ENCODE measurements around the gene NFKB1.

Gene NFKB1

GRCh38 chr4:102519925-102520324, 18.8 kb downstream of the NFKB1 start:
- H3K79me2 ChIP-seq (ENCODE audit: control insufficient read depth, insufficient read depth, low read length), result no peaks in the 10 kb centered on the region
- H3K4me3 ChIP-seq (ENCODE audit: low read length), result no peak overlapping the region
- no peak overlapping the region for H3K18ac ChIP-seq (ENCODE audit: low read length)
- no peak overlapping the region for H3K4me2 ChIP-seq (ENCODE audit: low read length)
- DNase-seq, result no peak
- H3K23ac ChIP-seq (ENCODE audit: low read length), result no peak overlapping the region
- no peaks in the 10 kb centered on the region for H3K79me1 ChIP-seq (ENCODE audit: low read length)
- no peak overlapping the region for H2BK120ac ChIP-seq (ENCODE audit: low read depth, low read length)
- no peak overlapping the region for H3K9ac ChIP-seq (ENCODE audit: low read length)
- no peak overlapping the region for H3K56ac ChIP-seq (ENCODE audit: low read length)
- no peak overlapping the region for H2BK5ac ChIP-seq (ENCODE audit: low read length)
- H3K27ac ChIP-seq (ENCODE audit: low read depth, low read length), result no peak overlapping the region
- no peaks in the 10 kb centered on the region for H3K36me3 ChIP-seq (ENCODE audit: control insufficient read depth, insufficient read depth, low read length)
- H4K8ac ChIP-seq (ENCODE audit: low read depth, low read length), result no peak overlapping the region
- H3K4me1 ChIP-seq (ENCODE audit: control insufficient read depth, low read depth, low read length), result no peaks in the 10 kb centered on the region
- H2AK5ac ChIP-seq (ENCODE audit: low read length), result no peak overlapping the region
- H4K5ac ChIP-seq (ENCODE audit: low read length), result no peak overlapping the region
- H3K4ac ChIP-seq (ENCODE audit: low read depth, low read length), result no peak overlapping the region
- H2BK15ac ChIP-seq (replicated peaks; ENCODE audit: low read depth), result no peak overlapping the region
- no CpG with 5 or more reads among the region's 3 CpGs for WGBS (ENCODE audit: extremely low coverage, insufficient coverage, low lambda C conversion rate)
- no peaks in the 10 kb centered on the region for H3K27me3 ChIP-seq (ENCODE audit: insufficient read depth, low read length, poor library complexity)

DNA sequence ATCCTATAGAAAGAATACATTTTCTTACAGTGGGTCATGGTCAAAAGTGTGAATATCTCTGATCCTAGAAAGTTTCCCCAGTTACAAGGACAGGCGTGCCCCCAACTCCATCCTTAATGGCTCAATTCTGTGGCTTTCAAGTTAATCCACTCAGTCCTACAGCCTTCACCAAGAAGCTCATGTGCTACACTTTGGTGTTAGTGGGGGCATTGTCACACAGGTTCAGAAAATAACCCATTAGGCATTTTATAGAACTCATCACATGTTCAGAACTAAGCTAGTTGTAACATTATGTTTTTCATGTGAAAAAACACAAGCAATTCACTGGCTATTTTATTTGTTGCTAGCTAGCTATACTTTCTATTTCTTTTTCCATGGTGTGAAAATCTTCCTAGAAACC, 20.4 kb downstream of the NFKB1 start:
- no CpG with 5 or more reads among the region's 1 CpG for WGBS (ENCODE audit: extremely low coverage, insufficient coverage, low lambda C conversion rate)
- Histone ChIP-seq H2AK5ac (ENCODE audit: low read length) (no peak overlapping the region), H3K4me3 (ENCODE audit: low read length) (no peak overlapping the region)

GRCh38 chr4:102522031-102522440, 20.9 kb downstream of the NFKB1 start:
- Histone ChIP-seq H3K4me3 (ENCODE audit: low read length) (no peak overlapping the region), H3K36me3 (ENCODE audit: control insufficient read depth, insufficient read depth, low read length) (no peaks in the 10 kb centered on the region), H4K5ac (ENCODE audit: low read length) (no peak overlapping the region), H3K23ac (ENCODE audit: low read length) (no peak overlapping the region), H3K79me1 (ENCODE audit: low read length) (no peaks in the 10 kb centered on the region), H3K27ac (ENCODE audit: low read depth, low read length) (no peak overlapping the region), H3K4me2 (ENCODE audit: low read length) (no peak overlapping the region), H3K79me2 (ENCODE audit: control insufficient read depth, insufficient read depth, low read length) (no peaks in the 10 kb centered on the region), H3K56ac (ENCODE audit: low read length) (no peak overlapping the region), H3K9ac (ENCODE audit: low read length) (no peak overlapping the region), H2BK5ac (ENCODE audit: low read length) (no peak overlapping the region), H3K4ac (ENCODE audit: low read depth, low read length) (no peak overlapping the region), H3K27me3 (ENCODE audit: insufficient read depth, low read length, poor library complexity) (no peaks in the 10 kb centered on the region), H3K4me1 (ENCODE audit: control insufficient read depth, low read depth, low read length) (no peaks in the 10 kb centered on the region), H4K8ac (ENCODE audit: low read depth, low read length) (no peak overlapping the region), H2BK15ac (replicated peaks; ENCODE audit: low read depth) (no peak overlapping the region), H2BK120ac (ENCODE audit: low read depth, low read length) (no peak overlapping the region), H2AK5ac (ENCODE audit: low read length) (no peak overlapping the region), H3K18ac (ENCODE audit: low read length) (no peak overlapping the region)
- no CpG with 5 or more reads among the region's 3 CpGs for WGBS (ENCODE audit: extremely low coverage, insufficient coverage, low lambda C conversion rate)
- no peak for DNase-seq

More for the DNA sequence above, 20.4 kb downstream of the NFKB1 start:
- no peak for DNase-seq
- no peak overlapping the region for H3K27ac ChIP-seq (ENCODE audit: low read depth, low read length)
- no peak overlapping the region for H4K8ac ChIP-seq (ENCODE audit: low read depth, low read length)
- no peaks in the 10 kb centered on the region for H3K79me2 ChIP-seq (ENCODE audit: control insufficient read depth, insufficient read depth, low read length)
- H3K23ac ChIP-seq (ENCODE audit: low read length), result no peak overlapping the region
- no peak overlapping the region for H3K4ac ChIP-seq (ENCODE audit: low read depth, low read length)
- H3K9ac ChIP-seq (ENCODE audit: low read length), result no peak overlapping the region
- no peak overlapping the region for H3K56ac ChIP-seq (ENCODE audit: low read length)
- no peak overlapping the region for H2BK15ac ChIP-seq (replicated peaks; ENCODE audit: low read depth)
- no peaks in the 10 kb centered on the region for H3K79me1 ChIP-seq (ENCODE audit: low read length)
- H3K27me3 ChIP-seq (ENCODE audit: insufficient read depth, low read length, poor library complexity), result no peaks in the 10 kb centered on the region
- no peak overlapping the region for H2BK5ac ChIP-seq (ENCODE audit: low read length)
- H4K5ac ChIP-seq (ENCODE audit: low read length), result no peak overlapping the region
- no peaks in the 10 kb centered on the region for H3K4me1 ChIP-seq (ENCODE audit: control insufficient read depth, low read depth, low read length)
- no peak overlapping the region for H3K18ac ChIP-seq (ENCODE audit: low read length)
- no peak overlapping the region for H3K4me2 ChIP-seq (ENCODE audit: low read length)
- H3K36me3 ChIP-seq (ENCODE audit: control insufficient read depth, insufficient read depth, low read length), result no peaks in the 10 kb centered on the region
- no peak overlapping the region for H2BK120ac ChIP-seq (ENCODE audit: low read depth, low read length)

DNA sequence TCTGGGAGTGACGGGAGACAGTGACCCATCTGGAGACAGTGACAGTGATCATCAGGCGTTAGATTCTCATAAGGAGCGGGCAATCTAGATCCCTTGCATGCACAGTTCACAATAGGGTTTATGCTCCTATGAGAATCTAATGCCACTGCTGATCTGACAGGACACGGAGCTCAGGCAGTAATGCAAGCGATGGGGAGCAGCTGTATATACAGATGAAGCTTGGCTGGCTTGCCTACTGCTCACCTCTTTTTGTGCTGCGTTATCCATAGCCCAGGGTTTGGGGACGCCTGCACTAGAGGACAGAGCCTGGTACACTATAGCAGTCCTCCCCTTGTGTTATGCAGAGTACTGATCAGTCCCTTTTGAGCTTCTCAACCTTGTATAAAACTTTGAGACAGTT, 23.5 kb downstream of the NFKB1 start:
- H4K8ac ChIP-seq (ENCODE audit: low read depth, low read length), result no peak overlapping the region
- H3K79me1 ChIP-seq (ENCODE audit: low read length), result no peaks in the 10 kb centered on the region
- WGBS (ENCODE audit: extremely low coverage, insufficient coverage, low lambda C conversion rate), result no CpG with 5 or more reads among the region's 7 CpGs
- H2BK120ac ChIP-seq (ENCODE audit: low read depth, low read length), result no peak overlapping the region
- H3K23ac ChIP-seq (ENCODE audit: low read length), result no peak overlapping the region
- no peaks in the 10 kb centered on the region for H3K27me3 ChIP-seq (ENCODE audit: insufficient read depth, low read length, poor library complexity)
- H3K4me1 ChIP-seq (ENCODE audit: control insufficient read depth, low read depth, low read length), result no peaks in the 10 kb centered on the region
- H2BK15ac ChIP-seq (replicated peaks; ENCODE audit: low read depth), result no peak overlapping the region
- H3K4me3 ChIP-seq (ENCODE audit: low read length), result no peak overlapping the region
- H3K79me2 ChIP-seq (ENCODE audit: control insufficient read depth, insufficient read depth, low read length), result no peaks in the 10 kb centered on the region
- no peaks in the 10 kb centered on the region for H3K36me3 ChIP-seq (ENCODE audit: control insufficient read depth, insufficient read depth, low read length)
- H4K5ac ChIP-seq (ENCODE audit: low read length), result no peak overlapping the region
- H2AK5ac ChIP-seq (ENCODE audit: low read length), result no peak overlapping the region
- no peak overlapping the region for H3K18ac ChIP-seq (ENCODE audit: low read length)
- no peak overlapping the region for H3K4me2 ChIP-seq (ENCODE audit: low read length)
- no peak overlapping the region for H3K56ac ChIP-seq (ENCODE audit: low read length)
- H3K4ac ChIP-seq (ENCODE audit: low read depth, low read length), result no peak overlapping the region
- no peak overlapping the region for H3K9ac ChIP-seq (ENCODE audit: low read length)
- no peak for DNase-seq
- no peak overlapping the region for H3K27ac ChIP-seq (ENCODE audit: low read depth, low read length)
- no peak overlapping the region for H2BK5ac ChIP-seq (ENCODE audit: low read length)

- Histone ChIP-seq H3K27ac (ENCODE audit: low read depth, low read length) (no peak overlapping the region), H3K4me1 (ENCODE audit: control insufficient read depth, low read depth, low read length) (no peaks in the 10 kb centered on the region), H4K5ac (ENCODE audit: low read length) (no peak overlapping the region), H2BK5ac (ENCODE audit: low read length) (no peak overlapping the region), H3K56ac (ENCODE audit: low read length) (no peak overlapping the region), H3K4me2 (ENCODE audit: low read length) (no peak overlapping the region), H3K36me3 (ENCODE audit: control insufficient read depth, insufficient read depth, low read length) (no peaks in the 10 kb centered on the region), H2BK15ac (replicated peaks; ENCODE audit: low read depth) (no peak overlapping the region), H3K79me1 (ENCODE audit: low read length) (no peaks in the 10 kb centered on the region), H3K4ac (ENCODE audit: low read depth, low read length) (no peak overlapping the region), H4K8ac (ENCODE audit: low read depth, low read length) (no peak overlapping the region), H3K18ac (ENCODE audit: low read length) (no peak overlapping the region), H3K4me3 (ENCODE audit: low read length) (no peak overlapping the region), H2AK5ac (ENCODE audit: low read length) (no peak overlapping the region), H3K9ac (ENCODE audit: low read length) (no peak overlapping the region), H3K79me2 (ENCODE audit: control insufficient read depth, insufficient read depth, low read length) (no peaks in the 10 kb centered on the region), H2BK120ac (ENCODE audit: low read depth, low read length) (no peak overlapping the region), H3K27me3 (ENCODE audit: insufficient read depth, low read length, poor library complexity) (no peaks in the 10 kb centered on the region), H3K23ac (ENCODE audit: low read length) (no peak overlapping the region)
- no CpG with 5 or more reads among the region's 5 CpGs for WGBS (ENCODE audit: extremely low coverage, insufficient coverage, low lambda C conversion rate)
- no peak for DNase-seq
These were observed 23.9 kb downstream of the NFKB1 start for GRCh38 chr4:102525097-102525496.

DNA sequence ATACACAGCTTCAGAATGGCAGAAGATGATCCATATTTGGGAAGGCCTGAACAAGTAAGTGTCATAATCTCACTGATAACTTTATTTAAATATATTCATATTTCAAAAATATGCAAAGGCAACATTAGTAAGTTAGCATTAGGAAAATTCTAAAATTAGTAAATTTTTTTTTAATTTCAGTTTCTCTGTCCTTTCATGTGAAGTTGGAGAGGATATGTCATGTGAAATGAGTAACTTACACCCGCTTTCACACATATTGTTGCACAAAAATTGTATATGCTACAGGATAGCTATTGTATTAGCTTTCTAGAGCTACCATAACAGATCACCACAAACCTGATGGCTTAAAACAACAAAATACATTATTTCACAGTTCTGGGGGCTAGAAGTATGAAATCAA, 24.3 kb downstream of the NFKB1 start:
- no peak overlapping the region for H3K27ac ChIP-seq (ENCODE audit: low read depth, low read length)
- H3K4me1 ChIP-seq (ENCODE audit: control insufficient read depth, low read depth, low read length), result no peaks in the 10 kb centered on the region
- no peak overlapping the region for H3K4ac ChIP-seq (ENCODE audit: low read depth, low read length)
- no peak overlapping the region for H4K5ac ChIP-seq (ENCODE audit: low read length)
- DNase-seq, result no peak
- no peak overlapping the region for H3K4me3 ChIP-seq (ENCODE audit: low read length)
- H3K79me1 ChIP-seq (ENCODE audit: low read length), result no peaks in the 10 kb centered on the region
- H3K36me3 ChIP-seq (ENCODE audit: control insufficient read depth, insufficient read depth, low read length), result no peaks in the 10 kb centered on the region
- H3K23ac ChIP-seq (ENCODE audit: low read length), result no peak overlapping the region
- H2BK120ac ChIP-seq (ENCODE audit: low read depth, low read length), result no peak overlapping the region
- no peak overlapping the region for H3K18ac ChIP-seq (ENCODE audit: low read length)
- H3K27me3 ChIP-seq (ENCODE audit: insufficient read depth, low read length, poor library complexity), result no peaks in the 10 kb centered on the region
- H2BK15ac ChIP-seq (replicated peaks; ENCODE audit: low read depth), result no peak overlapping the region
- H3K4me2 ChIP-seq (ENCODE audit: low read length), result no peak overlapping the region
- WGBS (ENCODE audit: extremely low coverage, insufficient coverage, low lambda C conversion rate), result no CpG with 5 or more reads among the region's 1 CpG
- no peak overlapping the region for H2AK5ac ChIP-seq (ENCODE audit: low read length)
- H3K79me2 ChIP-seq (ENCODE audit: control insufficient read depth, insufficient read depth, low read length), result no peaks in the 10 kb centered on the region
- H4K8ac ChIP-seq (ENCODE audit: low read depth, low read length), result no peak overlapping the region
- no peak overlapping the region for H3K9ac ChIP-seq (ENCODE audit: low read length)
- no peak overlapping the region for H3K56ac ChIP-seq (ENCODE audit: low read length)
- no peak overlapping the region for H2BK5ac ChIP-seq (ENCODE audit: low read length)

Data from mesendoderm (in vitro differentiated cells).